ENCODE measurements around the gene DIDO1. TPM values are rescaled to one million over a fixed set of nuclear protein-coding genes. Genes with fewer than 3 reads are reported as not detected.

Gene DIDO1
- total RNA-seq, 2 donors from 2014 or later, result 51.4 to 51.5 TPM

GRCh38 chr20:62947532-62948300 is 21.4 kb upstream of the DIDO1 start:
- Mint-ChIP-seq H3K27me3 (no peaks in the 10 kb centered on the region), H3K9me3 (no peaks in the 10 kb centered on the region), H3K4me3 (no peak overlapping the region), H3K4me1 (peaks cover 4% of the 10 kb centered on the region), H3K36me3 (ENCODE audit: low read depth) (peaks cover 81% of the 10 kb centered on the region), H3K27ac (no peak overlapping the region)
- ATAC-seq (replicated peaks), result no peak

- Mint-ChIP-seq H3K27ac (no peak overlapping the region), H3K36me3 (ENCODE audit: low read depth) (peaks cover 89% of the 10 kb centered on the region), H3K27me3 (no peaks in the 10 kb centered on the region), H3K4me1 (peaks cover 4% of the 10 kb centered on the region), H3K9me3 (no peaks in the 10 kb centered on the region), H3K4me3 (no peak overlapping the region)
- no peak for ATAC-seq (replicated peaks)
Observed at GRCh38 chr20:62946918-62947317, 20.6 kb upstream of the DIDO1 start.

GRCh38 chr20:62945771-62946339 is 19.6 kb upstream of the DIDO1 start:
- Mint-ChIP-seq H3K27me3 (no peaks in the 10 kb centered on the region), H3K27ac (no peak overlapping the region), H3K4me3 (no peak overlapping the region), H3K9me3 (no peaks in the 10 kb centered on the region), H3K36me3 (ENCODE audit: low read depth) (peaks cover 100% of the 10 kb centered on the region), H3K4me1 (peaks cover 4% of the 10 kb centered on the region)
- no peak for ATAC-seq (replicated peaks)

- Mint-ChIP-seq H3K9me3 (no peaks in the 10 kb centered on the region), H3K4me1 (peaks cover 4% of the 10 kb centered on the region), H3K27ac (peak overlapping the region; percentile 54), H3K4me3 (no peak overlapping the region), H3K27me3 (no peaks in the 10 kb centered on the region), H3K36me3 (ENCODE audit: low read depth) (peaks cover 97% of the 10 kb centered on the region)
- ATAC-seq (replicated peaks), result no peak
Observed at GRCh38 chr20:62944746-62945145, 18.4 kb upstream of the DIDO1 start.

- no peak overlapping the region for H3K4me3 Mint-ChIP-seq
- no peaks in the 10 kb centered on the region for H3K9me3 Mint-ChIP-seq
- no peaks in the 10 kb centered on the region for H3K27me3 Mint-ChIP-seq
- peaks cover 97% of the 10 kb centered on the region for H3K36me3 Mint-ChIP-seq (ENCODE audit: low read depth)
- H3K27ac Mint-ChIP-seq, result peak overlapping the region; percentile 54
- no peak for ATAC-seq (replicated peaks)
- peaks cover 7% of the 10 kb centered on the region for H3K4me1 Mint-ChIP-seq
Observed at GRCh38 chr20:62944184-62944583, 17.9 kb upstream of the DIDO1 start.

GRCh38 chr20:62943396-62943795 is 17.1 kb upstream of the DIDO1 start:
- Mint-ChIP-seq H3K9me3 (no peaks in the 10 kb centered on the region), H3K27me3 (no peaks in the 10 kb centered on the region), H3K27ac (no peak overlapping the region), H3K4me3 (no peak overlapping the region), H3K36me3 (ENCODE audit: low read depth) (peaks cover 97% of the 10 kb centered on the region), H3K4me1 (peaks cover 9% of the 10 kb centered on the region)
- no peak for ATAC-seq (replicated peaks)

GRCh38 chr20:62942456-62942855 is 16.2 kb upstream of the DIDO1 start:
- peaks cover 90% of the 10 kb centered on the region for H3K36me3 Mint-ChIP-seq (ENCODE audit: low read depth)
- no peak overlapping the region for H3K4me3 Mint-ChIP-seq
- H3K4me1 Mint-ChIP-seq, result peaks cover 9% of the 10 kb centered on the region
- no peak overlapping the region for H3K27ac Mint-ChIP-seq
- no peak for ATAC-seq (replicated peaks)
- H3K9me3 Mint-ChIP-seq, result no peaks in the 10 kb centered on the region
- H3K27me3 Mint-ChIP-seq, result no peaks in the 10 kb centered on the region

GRCh38 chr20:62941792-62942191 is 15.5 kb upstream of the DIDO1 start:
- no peak overlapping the region for H3K27ac Mint-ChIP-seq
- no peaks in the 10 kb centered on the region for H3K9me3 Mint-ChIP-seq
- H3K36me3 Mint-ChIP-seq (ENCODE audit: low read depth), result peaks cover 89% of the 10 kb centered on the region
- ATAC-seq (replicated peaks), result no peak
- H3K4me3 Mint-ChIP-seq, result no peak overlapping the region
- peaks cover 9% of the 10 kb centered on the region for H3K4me1 Mint-ChIP-seq
- H3K27me3 Mint-ChIP-seq, result no peaks in the 10 kb centered on the region

- Mint-ChIP-seq H3K27me3 (no peaks in the 10 kb centered on the region), H3K36me3 (ENCODE audit: low read depth) (peaks cover 82% of the 10 kb centered on the region), H3K27ac (no peak overlapping the region), H3K9me3 (no peaks in the 10 kb centered on the region), H3K4me3 (no peak overlapping the region), H3K4me1 (peaks cover 9% of the 10 kb centered on the region)
- ATAC-seq (replicated peaks), result no peak
Observed at GRCh38 chr20:62940875-62941274, 14.6 kb upstream of the DIDO1 start.

GRCh38 chr20:62938105-62938888 is 12.0 kb upstream of the DIDO1 start, which contains the start of gene GID8:
Gene GID8 (plus strand): TSS chr20:62938147. CDS start chr20:62941503, 3,356 bp downstream.
- Mint-ChIP-seq H3K9me3 (no peaks in the 10 kb centered on the region), H3K36me3 (ENCODE audit: low read depth) (peaks cover 56% of the 10 kb centered on the region), H3K4me1 (peaks cover 9% of the 10 kb centered on the region), H3K27ac (peak within 1 kb of the TSS; percentile 95), H3K27me3 (no peaks in the 10 kb centered on the region), H3K4me3 (no peak within 1 kb of the TSS)
- peak; percentile 65 for ATAC-seq (replicated peaks)

GRCh38 chr20:62937268-62938104 is 11.2 kb upstream of the DIDO1 start:
- Mint-ChIP-seq H3K36me3 (ENCODE audit: low read depth) (peaks cover 48% of the 10 kb centered on the region), H3K4me3 (no peak overlapping the region), H3K4me1 (peaks cover 9% of the 10 kb centered on the region)

GRCh38 chr20:62935968-62936585 is 9.8 kb upstream of the DIDO1 start:
- Mint-ChIP-seq H3K4me3 (no peak overlapping the region), H3K9me3 (no peaks in the 10 kb centered on the region), H3K36me3 (ENCODE audit: low read depth) (peaks cover 34% of the 10 kb centered on the region), H3K4me1 (peaks cover 9% of the 10 kb centered on the region), H3K27me3 (no peaks in the 10 kb centered on the region), H3K27ac (no peak overlapping the region)
- no peak for ATAC-seq (replicated peaks)

More at GRCh38 chr20:62937268-62938104, 11.2 kb upstream of the DIDO1 start:
- no peaks in the 10 kb centered on the region for H3K27me3 Mint-ChIP-seq
- peak overlapping the region; percentile 90 for H3K27ac Mint-ChIP-seq
- no peaks in the 10 kb centered on the region for H3K9me3 Mint-ChIP-seq
- ATAC-seq (replicated peaks), result peak; percentile 93

- Mint-ChIP-seq H3K27ac (no peak overlapping the region), H3K27me3 (no peaks in the 10 kb centered on the region), H3K4me1 (peaks cover 9% of the 10 kb centered on the region), H3K36me3 (ENCODE audit: low read depth) (peaks cover 28% of the 10 kb centered on the region), H3K4me3 (no peak overlapping the region), H3K9me3 (no peaks in the 10 kb centered on the region)
- no peak for ATAC-seq (replicated peaks)
Observed at GRCh38 chr20:62935204-62935967, 9.1 kb upstream of the DIDO1 start.
